K562 (cell line): ENCODE measurements around the gene MAP3K14. TPM values are rescaled to one million over a fixed set of nuclear protein-coding genes. Genes with fewer than 3 reads are reported as not detected.

Experiments used
- BRD9 ChIP-seq: fragments of 450-650 bp; IDR thresholded peaks from 2 replicates; pipeline ENCODE4 v1.6.1; 2018; ENCODE audit warnings: low read depth; ENCODE audit not compliant: partially characterized antibody
- CTCFL ChIP-seq: IDR thresholded peaks from 2 replicates; pipeline ENCODE4 v1.6.1; 2011; ENCODE audit warnings: borderline replicate concordance, low read depth, mild to moderate bottlenecking, moderate library complexity, low read length; ENCODE audit not compliant: insufficient read depth, poor library complexity, severe bottlenecking
- E4F1 ChIP-seq: fragments of 250-450 bp; sonication (Bioruptor Pico); IDR thresholded peaks from 2 replicates; pipeline ENCODE4 v1.5.0; 2021; ENCODE audit warnings: mild to moderate bottlenecking, borderline replicate concordance
- ETV5 ChIP-seq: sonication (generic); formaldehyde crosslinking; IDR thresholded peaks from 2 replicates; pipeline ENCODE4 v1.4.0; 2020; ENCODE audit warnings: low read depth, mild to moderate bottlenecking, missing genetic modification reagents
- GABPA ChIP-seq: fragments of 200-800 bp; sonication (Bioruptor generic); conservative IDR thresholded peaks from 2 replicates; pipeline ENCODE4 v1.6.1; 2016; ENCODE audit warnings: low read depth, missing genetic modification characterization, missing compliant biosample characterization
- HMGN3 ChIP-seq: IDR thresholded peaks from 2 replicates; pipeline ENCODE4 v1.6.1; 2011; ENCODE audit warnings: borderline replicate concordance, low read depth, mild to moderate bottlenecking, mixed read lengths, low read length; ENCODE audit not compliant: insufficient read length; ENCODE audit errors: extremely low read depth
- HNRNPUL1 ChIP-seq: fragments of 200-400 bp; formaldehyde crosslinking; IDR thresholded peaks from 2 replicates; pipeline ENCODE4 v1.6.1; 2017; ENCODE audit warnings: low read length
- NEUROD1 ChIP-seq: fragments of 150-350 bp; IDR thresholded peaks from 2 replicates; pipeline ENCODE4 v1.6.1; 2014; ENCODE audit warnings: borderline replicate concordance, low read length, low read depth; ENCODE audit not compliant: partially characterized antibody
- NR2C1 ChIP-seq, 2 experiments: fragments of 450-650 bp; IDR thresholded peaks; 2 replicates each; pipeline ENCODE4 v1.6.1; 2017; ENCODE audit warnings: mild to moderate bottlenecking in 2 of 2, antibody characterized with exemption in 1 of 2, inconsistent platforms in 1 of 2, missing compliant biosample characterization in 1 of 2, missing genetic modification characterization in 1 of 2
- NRF1 ChIP-seq, 2 experiments: fragments of 450-650 bp; IDR thresholded peaks in 1 of 2; conservative IDR thresholded peaks in 1 of 2; 2 replicates each; pipeline ENCODE4 v1.6.1; 2014; ENCODE audit warnings: mild to moderate bottlenecking in 2 of 2
- TCF7 ChIP-seq: sonication (generic); IDR thresholded peaks from 2 replicates; pipeline ENCODE4 v1.6.1; 2016; ENCODE audit warnings: antibody characterized with exemption, borderline replicate concordance
- ZNF263 ChIP-seq: sonication (generic); formaldehyde crosslinking; IDR thresholded peaks from 2 replicates; pipeline ENCODE4 v1.8.0; 2022; ENCODE audit warnings: mild to moderate bottlenecking, missing genetic modification reagents, borderline replicate concordance
- ZNF696 ChIP-seq: fragments of 250-450 bp; sonication (Bioruptor Pico); conservative IDR thresholded peaks from 2 replicates; pipeline ENCODE4 v1.4.0; 2020; ENCODE audit warnings: mild to moderate bottlenecking, moderate library complexity
- polyA plus RNA-seq, 8 experiments: library from polyadenylated mRNA; depleted of rRNA in 4 of 8; stranded (reverse) in 5 of 8; unstranded in 3 of 8; fragments of >200 nt; fragmentation: Nextera tagmentation in 2 of 8; fragmentation: Illumina TruSeq in 1 of 8; extraction: Ambion mirVana in 2 of 8; extraction: Trizol in 1 of 8; gene quantifications; 2 replicates each; pipeline versions ENCODE4 v1.2.1 to v1.2.3, GENCODE V29; 2011 to 2014; ENCODE audit warnings: inconsistent platforms in 1 of 8, missing spikeins in 1 of 8
- total RNA-seq, 7 experiments: library from RNA; depleted of rRNA in 6 of 7; stranded (reverse); fragments of >200 nt in 6 of 7; fragmentation: Illumina TruSeq in 2 of 7; extraction: Trizol in 2 of 7; gene quantifications; 2 replicates each; pipeline versions ENCODE4 v1.2.1 to v1.2.3, GENCODE V29; 2011 to 2021; ENCODE audit warnings: low replicate concordance in 1 of 7

MAP3K14 gene
- total and polyA plus RNA-seq, 9 of the 15 experiments (the other 6 are each of a cell fraction or from before 2014, with no cell fraction given), result 0.45 to 8.7 (median 3.2) TPM

- no peak for TF ChIP-seq CTCFL
- TF ChIP-seq E4F1 (CRISPR knock-in tag), result no peak
- 0 out of 2 replicates have a peak, but pooled peaks have one; percentile 14 for TF ChIP-seq TCF7
- TF ChIP-seq ZNF263 (CRISPR knock-in tag), result no peak
- no peak for TF ChIP-seq HNRNPUL1
- peak; percentile 26 for TF ChIP-seq NEUROD1
- TF ChIP-seq GABPA (tag), result peak; percentile 76
- TF ChIP-seq ETV5 (CRISPR knock-in tag), result peak; percentile 94; the same call in 1 of the 2 replicates
- peak; percentile 84 for TF ChIP-seq BRD9
- peak; percentile 36 for TF ChIP-seq HMGN3
- TF ChIP-seq ZNF696, result no peak
- TF ChIP-seq NR2C1 (IDR thresholded peaks at IDR 0.05), result peak; percentile 41; the same call in 1 of the 2 replicates
- 0 out of 2 replicates have a peak, but pooled peaks have one; percentile 21 for TF ChIP-seq NR2C1 (tag; IDR thresholded peaks at IDR 0.05)
- peak in 1 of 2 experiments; percentile 19; a peak in 1 of 4 replicates for TF ChIP-seq NRF1 (conservative IDR thresholded peaks at IDR 0.05 in 1 of 2, IDR thresholded peaks at IDR 0.05 in 1 of 2)
Measured at GRCh38 chr17:45225964-45226530, 90.8 kb downstream of the MAP3K14 start (continued).
